GM12892 (cell line): ENCODE data around the gene CTDP1. TPM values are rescaled to one million over a fixed set of nuclear protein-coding genes. Genes with fewer than 3 reads are reported as not detected.

ENCODE experiments used
- DNase-seq: peaks from one replicate; pipeline ENCODE4 v3.0.0; 2011; ENCODE audit not compliant: insufficient read length
- FAIRE-seq: peaks from 2 replicates; lab custom pipeline; 2011; peaks lifted over from hg19 to GRCh38; lab: Jason Lieb, UNC
- POLR2A ChIP-seq: IDR thresholded peaks from 2 replicates; pipeline ENCODE4 v1.6.1; 2011; ENCODE audit warnings: low read depth, low read length, control low read depth
- POLR2AphosphoS5 ChIP-seq: IDR thresholded peaks from 2 replicates; pipeline ENCODE4 v1.6.1; 2011; ENCODE audit warnings: low read depth, low read length, control low read depth
- TAF1 ChIP-seq: IDR thresholded peaks from 2 replicates; pipeline ENCODE4 v1.6.1; 2011; ENCODE audit warnings: low read depth, mild to moderate bottlenecking, control low read depth, low read length, borderline replicate concordance
- polyA plus RNA-seq: library from polyadenylated mRNA; unstranded; fragments of >200 nt; gene quantifications from one replicate; pipeline ENCODE4 v1.2.1, GENCODE V29; 2012; ENCODE audit warnings: missing spikeins, inconsistent platforms; ENCODE audit not compliant: missing spikeins

The CTDP1 gene, protein sequence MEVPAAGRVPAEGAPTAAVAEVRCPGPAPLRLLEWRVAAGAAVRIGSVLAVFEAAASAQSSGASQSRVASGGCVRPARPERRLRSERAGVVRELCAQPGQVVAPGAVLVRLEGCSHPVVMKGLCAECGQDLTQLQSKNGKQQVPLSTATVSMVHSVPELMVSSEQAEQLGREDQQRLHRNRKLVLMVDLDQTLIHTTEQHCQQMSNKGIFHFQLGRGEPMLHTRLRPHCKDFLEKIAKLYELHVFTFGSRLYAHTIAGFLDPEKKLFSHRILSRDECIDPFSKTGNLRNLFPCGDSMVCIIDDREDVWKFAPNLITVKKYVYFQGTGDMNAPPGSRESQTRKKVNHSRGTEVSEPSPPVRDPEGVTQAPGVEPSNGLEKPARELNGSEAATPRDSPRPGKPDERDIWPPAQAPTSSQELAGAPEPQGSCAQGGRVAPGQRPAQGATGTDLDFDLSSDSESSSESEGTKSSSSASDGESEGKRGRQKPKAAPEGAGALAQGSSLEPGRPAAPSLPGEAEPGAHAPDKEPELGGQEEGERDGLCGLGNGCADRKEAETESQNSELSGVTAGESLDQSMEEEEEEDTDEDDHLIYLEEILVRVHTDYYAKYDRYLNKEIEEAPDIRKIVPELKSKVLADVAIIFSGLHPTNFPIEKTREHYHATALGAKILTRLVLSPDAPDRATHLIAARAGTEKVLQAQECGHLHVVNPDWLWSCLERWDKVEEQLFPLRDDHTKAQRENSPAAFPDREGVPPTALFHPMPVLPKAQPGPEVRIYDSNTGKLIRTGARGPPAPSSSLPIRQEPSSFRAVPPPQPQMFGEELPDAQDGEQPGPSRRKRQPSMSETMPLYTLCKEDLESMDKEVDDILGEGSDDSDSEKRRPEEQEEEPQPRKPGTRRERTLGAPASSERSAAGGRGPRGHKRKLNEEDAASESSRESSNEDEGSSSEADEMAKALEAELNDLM
- 6.8 TPM for polyA plus RNA-seq

DNA sequence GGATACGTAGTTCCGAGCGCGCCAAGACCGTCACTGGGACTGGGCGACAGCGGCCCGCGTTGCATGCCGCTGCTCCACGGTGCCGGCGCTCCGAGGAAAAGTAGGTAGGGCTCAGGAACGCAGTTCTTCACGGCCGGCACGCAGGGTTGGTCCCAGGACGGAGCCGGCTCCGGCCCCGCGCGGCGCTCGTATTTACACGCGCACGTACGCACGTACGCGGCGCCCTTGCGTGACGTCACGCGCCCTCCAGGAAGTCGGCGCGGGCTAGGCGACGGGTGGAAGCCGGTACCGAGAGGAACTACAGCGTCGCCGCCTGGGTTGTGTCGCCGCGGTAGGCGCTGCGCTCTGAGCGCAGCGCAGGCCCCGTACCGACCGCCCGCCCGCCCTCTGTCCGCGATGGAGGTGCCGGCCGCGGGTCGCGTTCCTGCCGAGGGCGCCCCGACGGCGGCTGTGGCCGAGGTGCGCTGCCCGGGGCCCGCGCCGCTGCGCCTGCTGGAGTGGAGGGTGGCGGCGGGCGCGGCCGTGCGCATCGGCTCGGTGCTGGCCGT lies at the start of gene CTDP1:
Gene CTDP1, plus strand, starts transcription at position 252 of the 548 bp plus-strand sequence. Its CDS starts 145 bp downstream, at position 397.
- FAIRE-seq (no peak), DNase-seq (peak; percentile 94)
- TF ChIP-seq POLR2A (peak; percentile 69; the same call in 1 of the 2 replicates), TAF1 (peak; percentile 57; the same call in 1 of the 2 replicates), POLR2AphosphoS5 (0 out of 2 replicates have a peak, but pooled peaks have one; percentile 45)

DNA sequence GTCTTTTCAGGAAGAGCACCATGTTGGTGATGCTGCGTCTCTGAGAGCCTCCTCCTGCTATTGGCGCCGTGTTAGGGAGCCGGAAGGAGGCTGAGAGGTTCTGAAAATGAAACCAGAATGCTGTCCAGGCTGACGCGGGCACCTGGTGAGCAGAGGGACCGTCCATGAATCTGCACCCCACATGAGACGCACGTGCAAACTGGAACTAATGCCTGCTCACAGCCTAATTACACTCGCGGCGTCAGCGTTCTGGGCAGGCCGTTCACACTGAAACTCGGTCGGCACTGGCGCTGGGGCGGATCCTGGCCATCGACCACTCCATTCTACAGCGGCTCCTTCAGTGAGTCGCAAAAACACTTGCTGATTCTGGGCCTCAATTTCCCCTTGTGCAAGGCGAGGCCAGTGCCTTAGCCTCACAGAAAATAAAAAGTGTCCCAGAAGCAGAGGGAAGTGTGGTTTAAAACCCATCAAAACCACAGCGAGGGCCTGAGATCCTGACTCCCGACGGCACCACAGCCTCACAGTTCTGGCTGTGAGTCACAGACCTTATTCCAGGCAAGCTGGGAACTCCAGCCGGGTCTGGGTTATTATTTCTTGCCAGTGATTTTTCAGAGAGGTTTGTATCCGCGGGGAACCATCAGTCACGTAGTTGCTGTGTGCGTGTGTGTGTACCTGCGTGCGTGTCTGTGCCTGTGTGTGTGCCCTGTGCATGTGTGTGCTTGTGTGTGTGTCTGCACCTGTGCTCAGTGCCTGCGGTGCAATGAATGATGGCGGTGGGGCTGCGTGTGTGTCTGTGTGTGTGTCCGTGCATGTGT lies 49.1 kb upstream of the CTDP1 start:
- FAIRE-seq (no peak), DNase-seq (no peak)
- TF ChIP-seq TAF1: no peak
- no peak for TF ChIP-seq POLR2AphosphoS5
- no peak for TF ChIP-seq POLR2A

DNA sequence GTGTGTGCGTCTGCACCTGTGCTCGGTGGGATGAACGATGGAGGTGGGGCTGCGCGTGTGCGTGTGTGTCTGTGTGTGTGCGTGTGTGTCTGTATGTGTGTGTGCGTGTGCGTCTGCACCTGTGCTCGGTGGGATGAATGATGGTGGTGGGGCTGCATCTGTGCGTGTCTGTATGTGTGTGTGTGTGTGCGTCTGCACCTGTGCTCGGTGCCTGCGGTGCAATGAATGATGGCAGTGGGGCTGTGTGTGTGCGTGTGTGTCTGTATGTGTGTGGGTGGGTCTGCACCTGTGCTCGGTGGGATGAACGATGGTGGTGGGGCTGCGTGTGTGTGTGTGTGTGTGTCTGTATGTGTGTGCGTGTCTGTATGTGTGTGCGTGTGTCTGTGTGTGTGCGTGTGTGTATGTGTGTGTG lies 48.5 kb upstream of the CTDP1 start:
- no peak for TF ChIP-seq POLR2AphosphoS5
- TF ChIP-seq POLR2A: no peak
- no peak for TF ChIP-seq TAF1
- FAIRE-seq: no peak

DNA sequence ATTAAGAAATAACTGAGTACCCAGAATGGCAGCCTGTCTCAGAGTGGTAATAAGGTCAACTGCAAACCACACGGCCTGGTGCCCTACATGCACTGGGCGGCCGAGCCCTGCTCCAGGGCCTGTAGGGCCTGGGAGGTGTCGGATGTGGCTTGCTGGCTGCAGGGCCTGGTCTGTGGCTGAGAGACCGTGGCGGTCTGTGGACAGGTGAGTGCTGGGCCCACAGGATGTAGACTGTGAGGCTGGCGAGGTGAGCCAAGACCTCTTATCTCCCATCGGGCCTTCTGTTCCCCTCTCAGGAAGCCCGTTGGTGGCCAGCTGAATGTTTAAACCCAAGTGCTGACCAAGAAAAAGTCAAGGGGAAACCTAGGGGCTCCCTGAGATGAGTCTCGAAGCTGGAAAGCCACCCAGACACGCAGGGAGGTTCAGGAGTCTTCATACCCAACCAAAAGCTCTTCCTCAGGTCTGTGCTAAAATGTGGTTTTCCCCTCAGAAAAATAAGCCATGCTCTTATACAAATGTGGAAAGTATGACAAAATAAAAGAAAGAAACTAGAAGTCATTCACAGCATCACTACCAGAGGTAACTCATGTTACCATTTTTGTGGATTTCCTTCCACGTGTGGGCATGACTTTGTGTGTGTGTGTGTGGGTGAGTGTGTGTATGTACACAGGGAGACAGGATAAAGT lies 47.7 kb upstream of the CTDP1 start:
- no peak for TF ChIP-seq POLR2AphosphoS5
- DNase-seq (no peak), FAIRE-seq (no peak)

More for the DNA sequence above, 48.5 kb upstream of the CTDP1 start:
- no peak for DNase-seq

DNA sequence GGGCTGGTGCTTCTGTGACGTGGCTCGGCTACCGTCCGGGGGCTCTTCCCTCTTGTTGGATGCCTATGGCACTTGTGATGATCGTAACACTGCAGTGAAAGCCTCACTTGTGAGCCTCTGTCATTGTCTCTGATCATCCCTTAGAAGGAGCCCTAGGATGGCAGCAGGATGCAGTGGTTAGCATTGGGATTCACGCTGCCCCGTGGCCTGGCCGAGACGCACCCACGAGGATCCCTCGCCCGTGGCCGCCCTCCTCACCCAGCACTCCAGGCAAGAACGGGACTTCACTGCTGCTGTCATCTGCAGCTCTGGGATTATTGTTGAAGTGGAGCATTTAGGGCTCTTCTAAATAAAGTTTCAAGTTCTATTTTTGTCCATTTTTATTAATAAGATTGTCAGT lies 46.8 kb upstream of the CTDP1 start:
- TF ChIP-seq POLR2A (no peak), TAF1 (no peak), POLR2AphosphoS5 (no peak)
- no peak for DNase-seq
- FAIRE-seq: no peak

DNA sequence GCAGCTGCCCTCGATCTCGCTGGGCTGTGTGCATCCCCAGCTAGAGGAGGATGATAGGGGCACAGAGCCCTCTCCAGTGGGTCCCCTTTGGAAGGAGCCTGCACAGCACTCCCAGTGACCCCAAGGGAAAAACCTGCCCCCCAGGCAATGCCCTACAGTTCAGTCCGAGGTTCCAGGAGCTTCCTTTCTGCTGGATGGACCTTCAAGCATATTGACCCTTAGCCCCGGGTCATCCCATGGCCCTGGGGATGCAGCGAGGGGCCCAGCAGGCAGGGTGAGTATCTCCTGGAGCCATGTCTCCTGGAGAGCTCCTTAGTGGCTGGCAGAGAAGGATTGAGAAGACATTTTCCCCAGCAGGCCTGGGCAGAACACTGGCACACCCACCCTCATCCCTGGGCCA lies 45.4 kb upstream of the CTDP1 start:
- no peak for TF ChIP-seq TAF1
- no peak for TF ChIP-seq POLR2AphosphoS5
- no peak for TF ChIP-seq POLR2A
- no peak for FAIRE-seq
- no peak for DNase-seq

DNA sequence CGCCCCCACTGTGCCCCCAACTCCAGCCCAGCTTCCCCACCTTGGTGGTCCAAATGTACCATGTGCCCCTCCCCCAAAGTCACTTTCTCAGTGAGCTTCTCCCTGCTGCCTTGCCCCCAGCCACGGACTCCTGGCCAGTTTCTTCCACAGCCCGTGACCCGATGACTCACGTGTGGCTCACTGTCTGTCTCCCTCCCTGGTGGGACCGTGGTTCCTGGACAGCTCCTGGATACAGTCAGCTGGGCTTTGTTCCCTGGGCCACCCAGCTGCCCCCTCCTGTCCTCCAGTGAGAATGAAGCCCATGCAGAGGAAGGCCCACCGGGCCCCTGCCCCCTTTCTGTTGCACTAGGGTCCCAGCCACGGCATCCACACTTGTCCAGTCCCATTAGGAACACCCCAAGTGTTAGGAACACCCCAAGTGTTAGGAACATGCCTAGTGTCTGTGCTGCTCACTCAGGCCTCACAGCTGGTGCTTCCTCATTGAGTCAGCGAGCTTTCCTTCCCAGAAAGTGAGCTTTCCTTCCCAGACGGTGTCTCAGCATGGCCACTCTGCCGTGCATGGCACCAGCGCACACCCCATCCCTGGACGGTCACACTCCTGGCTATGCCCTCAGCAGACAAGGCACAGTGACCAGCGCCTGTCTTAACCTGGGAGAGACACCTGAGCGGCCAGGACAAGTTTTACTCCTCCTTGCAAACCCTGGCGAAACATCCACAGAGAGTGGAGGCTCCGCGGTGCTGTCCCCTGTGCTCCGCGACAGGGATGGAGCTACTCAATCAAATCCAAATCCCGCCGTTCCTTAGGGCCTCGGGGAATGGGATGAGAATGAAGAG lies 44.8 kb upstream of the CTDP1 start:
- TF ChIP-seq POLR2A (no peak), TAF1 (no peak), POLR2AphosphoS5 (no peak)

DNA sequence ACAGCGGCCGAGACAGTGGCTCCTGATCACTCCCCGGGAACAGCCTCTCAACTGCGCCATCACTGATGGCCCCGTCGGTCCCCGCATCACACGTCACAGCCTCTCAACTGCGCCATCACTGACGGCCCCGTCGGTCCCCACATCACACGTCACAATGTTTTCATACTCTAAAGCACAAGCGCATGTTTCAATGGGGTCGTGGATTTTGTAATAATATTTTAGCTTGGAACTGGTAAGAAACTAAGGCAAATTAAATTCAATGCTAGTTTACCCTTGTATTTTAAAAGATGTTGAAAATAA lies 44.2 kb upstream of the CTDP1 start:
- no peak for FAIRE-seq
- TF ChIP-seq POLR2AphosphoS5 (no peak), TAF1 (no peak), POLR2A (no peak)
- no peak for DNase-seq

More for the DNA sequence above, 44.8 kb upstream of the CTDP1 start:
- DNase-seq (no peak), FAIRE-seq (no peak)

DNA sequence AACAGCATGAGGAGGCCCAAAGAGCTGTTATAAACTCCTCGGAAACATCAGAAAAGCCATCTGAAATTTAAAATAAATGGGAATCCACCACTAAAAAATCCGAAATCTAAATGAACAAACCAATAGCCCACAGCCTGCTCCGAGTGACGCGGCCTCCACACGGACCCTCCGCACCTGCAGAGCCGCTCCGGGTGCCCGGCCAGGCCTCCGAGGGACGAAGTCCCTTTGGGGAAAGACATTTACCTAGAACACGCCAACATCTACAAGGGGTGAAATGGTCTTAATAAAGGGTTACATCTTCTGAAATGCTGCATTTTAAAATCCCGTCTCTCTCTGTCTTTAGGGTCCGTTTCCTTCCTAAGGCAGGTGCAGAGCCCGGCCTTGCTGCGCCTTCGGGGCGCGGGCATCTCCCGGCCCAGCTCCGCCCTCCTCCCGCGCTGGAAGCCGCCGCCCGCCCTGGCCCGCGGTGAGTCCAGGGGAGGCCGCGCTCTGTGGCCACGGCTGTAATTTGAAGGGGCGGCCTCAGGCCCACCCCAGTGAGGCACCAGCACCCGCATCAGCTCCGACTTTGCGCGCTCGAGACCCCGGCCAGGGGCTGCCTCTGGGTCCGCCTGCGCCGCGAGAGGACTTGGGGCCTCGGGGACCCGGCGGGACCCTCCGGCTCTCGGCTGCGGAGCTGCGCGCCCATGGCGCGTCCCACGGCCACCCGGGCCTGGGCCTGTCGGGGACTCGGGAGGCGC lies 42.3 kb upstream of the CTDP1 start:
- FAIRE-seq (no peak), DNase-seq (no peak)
- TF ChIP-seq POLR2A: no peak
- no peak for TF ChIP-seq POLR2AphosphoS5
- TF ChIP-seq TAF1: no peak
